ENCODE data around the gene KCNIP1.

GRCh38 chr5:170508660-170509347, 5.0 kb downstream of the KCNIP1 start:
- TF ChIP-seq, protein P1, sequence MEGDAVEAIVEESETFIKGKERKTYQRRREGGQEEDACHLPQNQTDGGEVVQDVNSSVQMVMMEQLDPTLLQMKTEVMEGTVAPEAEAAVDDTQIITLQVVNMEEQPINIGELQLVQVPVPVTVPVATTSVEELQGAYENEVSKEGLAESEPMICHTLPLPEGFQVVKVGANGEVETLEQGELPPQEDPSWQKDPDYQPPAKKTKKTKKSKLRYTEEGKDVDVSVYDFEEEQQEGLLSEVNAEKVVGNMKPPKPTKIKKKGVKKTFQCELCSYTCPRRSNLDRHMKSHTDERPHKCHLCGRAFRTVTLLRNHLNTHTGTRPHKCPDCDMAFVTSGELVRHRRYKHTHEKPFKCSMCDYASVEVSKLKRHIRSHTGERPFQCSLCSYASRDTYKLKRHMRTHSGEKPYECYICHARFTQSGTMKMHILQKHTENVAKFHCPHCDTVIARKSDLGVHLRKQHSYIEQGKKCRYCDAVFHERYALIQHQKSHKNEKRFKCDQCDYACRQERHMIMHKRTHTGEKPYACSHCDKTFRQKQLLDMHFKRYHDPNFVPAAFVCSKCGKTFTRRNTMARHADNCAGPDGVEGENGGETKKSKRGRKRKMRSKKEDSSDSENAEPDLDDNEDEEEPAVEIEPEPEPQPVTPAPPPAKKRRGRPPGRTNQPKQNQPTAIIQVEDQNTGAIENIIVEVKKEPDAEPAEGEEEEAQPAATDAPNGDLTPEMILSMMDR (IDR thresholded peaks at IDR 0.05; ENCODE audit: poor library complexity): peak; percentile 8
- no peak for TF ChIP-seq EZH2 (IDR thresholded peaks at IDR 0.05; ENCODE audit: borderline replicate concordance)

Measured in hepatocyte (in vitro differentiated cells).